Small intestine (tissue), 7 donors: ENCODE data around the gene FILIP1L. TPM values are rescaled to one million over a fixed set of nuclear protein-coding genes. Genes with fewer than 3 reads are reported as not detected.
"Not testable (repeated sequence)": the region's sequence is repeated elsewhere in the genome, so short reads cannot be mapped to it uniquely, and the experiment has no call there.

Source experiments
- DNase-seq, 2 donors: peaks; one replicate each; pipeline versions ENCODE4 v3.0.0 to v3.0.0-alpha.2; 2013
- FAIRE-seq: peaks from 2 replicates; lab custom pipeline; 2012; peaks lifted over from hg19 to GRCh38; lab: Jason Lieb, UNC
- H3K27ac ChIP-seq, 3 donors: one replicate each; pipeline ENCODE4 v1.5.1; 2013; ENCODE audit warnings: low read length in 2 of 3, mild to moderate bottlenecking in 2 of 3, control low read depth in 1 of 3, inconsistent platforms in 1 of 3, low read depth in 1 of 3, moderate library complexity in 1 of 3
- H3K27me3 ChIP-seq, 3 donors: one replicate each; pipeline ENCODE4 v1.6.1; 2013; ENCODE audit warnings: low read length in 3 of 3, inconsistent platforms in 1 of 3; ENCODE audit not compliant: control insufficient read depth in 3 of 3, insufficient read depth in 3 of 3
- H3K36me3 ChIP-seq, 3 donors: one replicate each; pipeline ENCODE4 v1.6.1; 2013; ENCODE audit warnings: low read length in 3 of 3, inconsistent platforms in 1 of 3, low read depth in 1 of 3, mild to moderate bottlenecking in 1 of 3, moderate library complexity in 1 of 3; ENCODE audit not compliant: control insufficient read depth in 3 of 3, insufficient read depth in 2 of 3
- H3K4me1 ChIP-seq, 3 donors: one replicate each; pipeline ENCODE4 v1.6.1; 2013; ENCODE audit warnings: low read length in 2 of 3, inconsistent platforms in 1 of 3, low read depth in 1 of 3, mild to moderate bottlenecking in 1 of 3, moderate library complexity in 1 of 3; ENCODE audit not compliant: control insufficient read depth in 3 of 3, insufficient read depth in 2 of 3
- H3K4me3 ChIP-seq, 3 donors: one replicate each; pipeline ENCODE4 v1.5.1; 2013; ENCODE audit warnings: low read length in 3 of 3, control low read depth in 1 of 3, inconsistent platforms in 1 of 3, low read depth in 1 of 3, mild to moderate bottlenecking in 1 of 3, moderate library complexity in 1 of 3
- H3K9me3 ChIP-seq, 2 donors: one replicate each; pipeline ENCODE4 v1.6.1; 2013; ENCODE audit warnings: low read depth in 1 of 2, low read length in 1 of 2; ENCODE audit not compliant: control insufficient read depth in 2 of 2, insufficient read depth in 1 of 2
- WGBS, 3 donors: extraction: QIAGEN DNeasy Blood & Tissue Kit; methylation state at CpG; one replicate each; pipeline ENCODE4 v1.1.7; 2013; 5-methylcytosine and 5-hydroxymethylcytosine counted together
- polyA plus RNA-seq, 4 donors: library from polyadenylated mRNA; stranded (reverse) in 3 of 4; unstranded in 1 of 4; fragments of 200-250 nt in 3 of 4; fragments of 120-200 nt in 1 of 4; gene quantifications; one replicate each; pipeline versions ENCODE4 v1.2.1 to v1.2.3, GENCODE V29; 2013
- donor health status: healthy with polysubstance abuse.
- donor health status: control.
- donor health status: control.
- donor health status: Bipolar disorder and iron deficiency.
- donor health status: healthy.

The FILIP1L gene
- polyA plus RNA-seq, 4 donors: 10.5 to 20.4 (median 17.9) TPM

GRCh38 chr3:100060685-100061484 is 53.4 kb downstream of the FILIP1L start:
- peaks cover 0 to 5% (median 0%) of the 10 kb centered on the region in 3 donors for H3K4me1 ChIP-seq
- no peaks in the 10 kb centered on the region for H3K27me3 ChIP-seq
- no peaks in the 10 kb centered on the region for H3K36me3 ChIP-seq
- FAIRE-seq (no peak), DNase-seq (no peak)
- H3K9me3 ChIP-seq: no peaks in the 10 kb centered on the region
- H3K27ac ChIP-seq: no peak overlapping the region
- no peak overlapping the region for H3K4me3 ChIP-seq
- WGBS, 3 donors: 67 to 75% (median 71%) methylated on average over 7 of the region's 7 CpGs

- peaks cover 0 to 6% (median 0%) of the 10 kb centered on the region in 3 donors for H3K4me1 ChIP-seq
- H3K36me3 ChIP-seq: no peaks in the 10 kb centered on the region
- WGBS, 3 donors: 93 to 95% (median 95%) methylated on average over 3 of the region's 3 CpGs
- H3K9me3 ChIP-seq: no peaks in the 10 kb centered on the region
- H3K4me3 ChIP-seq: no peak overlapping the region
- no peak for DNase-seq
- FAIRE-seq: no peak
- no peaks in the 10 kb centered on the region for H3K27me3 ChIP-seq
- H3K27ac ChIP-seq: no peak overlapping the region
Observed at GRCh38 chr3:100059472-100059871, 54.8 kb downstream of the FILIP1L start.

- no peak overlapping the region for H3K27ac ChIP-seq
- peaks cover 0 to 2% (median 0%) of the 10 kb centered on the region in 3 donors for H3K36me3 ChIP-seq
- peaks cover 0 to 19% (median 0%) of the 10 kb centered on the region in 3 donors for H3K4me1 ChIP-seq
- H3K27me3 ChIP-seq: no peaks in the 10 kb centered on the region
- WGBS, 3 donors: 83 to 92% (median 85%) methylated on average over 8 of the region's 8 CpGs
- no peak overlapping the region for H3K4me3 ChIP-seq
- DNase-seq: no peak
- H3K9me3 ChIP-seq: no peaks in the 10 kb centered on the region
- no peak for FAIRE-seq
Observed at GRCh38 chr3:100057716-100058575, 56.4 kb downstream of the FILIP1L start.

GRCh38 chr3:100053951-100054620 is 60.2 kb downstream of the FILIP1L start:
- peak overlapping the region in 1 of 3 donors; percentile 23 for H3K27ac ChIP-seq
- FAIRE-seq: no peak
- peak; percentile 82 to 83 for DNase-seq
- H3K27me3 ChIP-seq: no peaks in the 10 kb centered on the region
- H3K36me3 ChIP-seq: peaks cover 0 to 2% (median 0%) of the 10 kb centered on the region in 3 donors
- H3K4me3 ChIP-seq: no peak overlapping the region
- H3K9me3 ChIP-seq: no peaks in the 10 kb centered on the region
- WGBS, 3 donors: 32 to 73% (median 48%) methylated on average over 6 of the region's 6 CpGs
- H3K4me1 ChIP-seq: peaks cover 0 to 21% (median 0%) of the 10 kb centered on the region in 3 donors

- not testable (repeated sequence) for H3K9me3 ChIP-seq, H3K4me3 ChIP-seq, H3K27ac ChIP-seq, FAIRE-seq, DNase-seq, H3K27me3 ChIP-seq, H3K36me3 ChIP-seq
- peaks cover 3 to 41% (median 9%) of the 10 kb centered on the region in 3 donors for H3K4me1 ChIP-seq
- WGBS, 3 donors: 91 to 98% (median 97%) methylated on average over 3 of the region's 3 CpGs
Observed at GRCh38 chr3:100051513-100051912, 62.8 kb downstream of the FILIP1L start.

GRCh38 chr3:100048248-100048647 is 66.1 kb downstream of the FILIP1L start:
- Histone ChIP-seq H3K36me3 (no peaks in the 10 kb centered on the region), H3K9me3 (no peaks in the 10 kb centered on the region), H3K4me3 (no peak overlapping the region), H3K27ac (peak overlapping the region; percentile 40 to 68 (median 50)), H3K27me3 (no peaks in the 10 kb centered on the region), H3K4me1 (peaks cover 3 to 33% (median 9%) of the 10 kb centered on the region in 3 donors)
- WGBS, 3 donors: 72 to 85% (median 83%) methylated on average over 3 of the region's 3 CpGs
- FAIRE-seq (no peak), DNase-seq (no peak)

- Histone ChIP-seq H3K4me3 (no peak overlapping the region), H3K27me3 (no peaks in the 10 kb centered on the region), H3K9me3 (no peaks in the 10 kb centered on the region), H3K36me3 (no peaks in the 10 kb centered on the region), H3K27ac (peak overlapping the region; percentile 50 to 83 (median 68)), H3K4me1 (peaks cover 3 to 35% (median 10%) of the 10 kb centered on the region in 3 donors)
- WGBS, 3 donors: 12 to 38% (median 25%) methylated on average over 6 of the region's 6 CpGs
- DNase-seq (peak; percentile 71 to 80), FAIRE-seq (no peak)
Observed at GRCh38 chr3:100047455-100048141, 66.7 kb downstream of the FILIP1L start.
